HG03066 (cell line): Measurements from ENCODE around the gene EIF2AK3.

Experiments
- ATAC-seq: cut with Tn5 transposase; IDR thresholded peaks from one replicate; pipeline ENCODE4 v1.9.1; 2021; ENCODE audit warnings: low read depth; ENCODE audit not compliant: unreplicated experiment

EIF2AK3 gene

DNA sequence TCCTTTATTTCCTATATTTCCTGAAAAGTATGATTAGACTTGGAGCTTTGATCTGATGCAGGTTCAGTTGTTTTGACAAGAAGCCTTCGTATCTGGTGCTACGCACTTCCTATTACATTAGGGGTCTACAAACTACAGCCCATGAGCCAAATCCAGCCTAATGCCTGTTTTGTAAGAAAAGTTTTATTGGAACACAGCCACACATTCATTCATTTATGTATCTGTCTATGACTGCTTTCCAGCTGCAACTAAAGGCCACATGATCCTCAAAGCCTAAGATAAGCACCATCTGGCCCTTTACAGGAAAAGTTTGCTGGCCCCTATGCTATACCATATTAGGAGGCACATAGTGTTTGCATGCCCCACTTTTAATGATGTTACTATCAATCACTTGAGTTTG, 26.0 kb downstream of the EIF2AK3 start:
- no peak for ATAC-seq

DNA sequence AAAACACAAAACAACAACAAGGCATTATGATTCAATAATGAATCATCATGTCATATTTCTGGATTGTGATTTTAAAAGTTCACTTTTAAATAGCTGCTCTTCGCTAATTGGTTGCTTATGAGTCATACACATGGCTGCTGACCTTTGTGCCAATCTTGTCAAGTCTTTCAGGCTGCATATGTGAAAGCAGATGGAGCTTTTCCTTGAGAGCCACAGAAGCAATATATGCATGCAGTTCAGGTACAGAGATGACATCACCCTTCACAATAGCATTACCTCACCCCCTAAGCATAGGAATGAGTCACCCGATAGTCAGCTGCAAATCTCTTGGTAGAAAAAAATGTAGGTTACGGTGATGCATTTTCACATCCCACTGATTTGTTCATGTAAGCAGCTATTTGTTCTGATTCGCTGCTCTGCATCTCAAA, 27.2 kb downstream of the EIF2AK3 start:
- ATAC-seq, result peak; percentile 99

GRCh38 chr2:88599527-88599926, 27.7 kb downstream of the EIF2AK3 start:
- no peak for ATAC-seq

DNA sequence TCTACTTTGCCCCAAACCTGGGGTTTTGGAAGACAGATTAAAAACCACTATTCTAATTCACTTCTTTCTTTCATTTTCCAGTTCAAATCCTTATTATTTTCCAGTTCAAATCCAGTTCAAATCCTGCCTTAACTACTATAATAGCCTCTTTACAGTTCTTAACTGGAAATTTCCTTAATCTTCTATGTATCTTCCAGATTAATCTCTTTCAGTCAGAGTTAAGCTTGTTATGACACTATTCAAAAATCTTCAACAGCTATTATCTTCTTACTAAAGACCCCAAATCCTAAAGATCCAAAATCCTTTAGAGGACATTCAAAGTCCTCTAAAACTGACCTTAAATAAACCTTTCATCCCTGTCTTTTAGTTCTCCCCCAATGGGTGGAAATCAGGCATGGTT, 30.1 kb downstream of the EIF2AK3 start:
- ATAC-seq, result no peak

DNA sequence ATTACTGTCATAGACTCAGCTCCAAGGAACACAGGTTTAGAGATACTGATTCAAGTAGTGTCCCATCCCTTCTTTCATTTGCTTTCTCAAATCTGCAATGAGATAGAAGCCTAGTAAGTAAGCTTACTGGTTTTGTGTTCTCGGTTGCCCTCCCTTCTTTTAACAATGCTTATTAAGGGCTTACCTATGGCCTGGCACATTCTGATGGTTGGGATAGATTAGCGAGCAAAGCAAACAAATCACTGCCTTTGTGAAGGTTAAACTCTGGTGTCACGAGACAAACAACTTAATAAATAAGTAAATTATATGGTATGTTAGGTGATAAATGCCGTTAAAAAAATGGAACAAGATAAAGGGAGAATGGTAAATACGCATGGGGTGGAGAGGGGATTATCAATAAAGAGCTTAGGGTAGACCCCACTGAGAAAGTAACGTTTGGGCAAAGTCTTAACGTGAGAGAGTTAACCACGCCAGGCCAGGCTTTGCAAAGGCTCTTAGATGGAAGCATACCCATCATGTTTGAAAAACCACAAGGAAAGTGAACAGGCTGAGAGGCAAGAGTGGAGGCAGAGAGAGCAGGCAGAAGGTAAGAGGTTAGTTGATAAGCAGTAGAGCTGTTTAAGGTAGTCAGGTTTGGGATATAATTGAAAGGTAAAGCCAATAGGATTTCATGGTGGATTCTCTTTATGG, 31.0 kb downstream of the EIF2AK3 start:
- no peak for ATAC-seq

DNA sequence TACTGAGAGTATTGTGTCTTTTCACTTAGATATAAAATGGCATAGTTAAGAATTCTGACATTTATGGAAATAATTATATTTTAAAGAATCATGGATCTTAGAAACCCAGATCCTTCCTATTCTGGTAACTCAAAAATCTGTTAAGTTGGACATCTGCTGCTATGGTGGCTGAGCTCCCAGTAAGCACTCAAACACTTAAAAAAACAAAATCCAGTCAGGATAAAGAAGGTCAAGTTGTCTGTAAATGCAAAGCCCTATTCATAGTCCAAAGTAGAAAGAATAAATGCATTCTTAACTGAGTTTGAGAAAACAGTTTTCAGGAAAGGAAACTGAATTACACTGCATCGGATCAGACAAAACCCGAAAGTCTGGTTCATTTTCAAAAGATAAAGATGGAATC, 35.6 kb downstream of the EIF2AK3 start:
- ATAC-seq, result no peak

- ATAC-seq, result peak; percentile 79
Measured at GRCh38 chr2:88590998-88591613, 36.2 kb downstream of the EIF2AK3 start.

DNA sequence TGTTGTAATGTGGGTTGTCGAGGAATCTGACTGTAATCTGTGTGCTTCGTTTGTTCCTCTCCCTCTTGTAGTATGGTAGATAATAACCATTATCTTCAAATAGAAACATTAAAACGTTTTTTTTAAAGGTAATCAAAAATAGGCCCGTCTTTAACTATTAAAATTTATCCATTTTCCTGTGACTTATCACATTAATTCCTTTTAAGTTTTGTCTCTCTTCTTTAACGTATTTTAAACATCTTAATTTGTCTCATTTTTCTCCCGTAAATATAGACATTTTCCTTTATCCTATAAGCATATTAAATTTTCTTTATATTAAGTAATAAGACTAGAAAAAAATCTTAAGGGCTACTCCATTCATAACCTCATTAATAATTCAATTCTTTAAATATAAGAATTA, 41.3 kb downstream of the EIF2AK3 start:
- no peak for ATAC-seq

- ATAC-seq, result no peak
Measured at GRCh38 chr2:88582030-88582429, 45.2 kb downstream of the EIF2AK3 start.

DNA sequence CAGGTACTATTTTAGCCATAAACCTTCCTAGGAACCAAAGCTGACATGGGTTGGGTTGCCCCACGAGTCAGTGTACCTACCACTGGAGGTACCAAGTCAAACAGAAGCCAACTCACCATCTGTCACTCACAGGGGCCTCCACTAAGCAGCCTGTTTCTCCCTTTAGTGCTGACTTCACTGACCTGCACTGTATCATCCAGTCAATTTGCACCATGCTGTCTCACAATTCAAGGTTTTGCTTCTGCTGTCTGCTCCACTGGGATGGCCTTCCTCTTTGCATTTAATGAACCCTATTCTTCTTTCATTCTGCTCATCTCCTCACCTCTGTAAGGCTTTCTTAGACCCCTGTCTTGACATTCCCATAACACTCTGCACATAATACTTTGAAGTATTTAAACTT, 47.2 kb downstream of the EIF2AK3 start:
- ATAC-seq, result no peak

DNA sequence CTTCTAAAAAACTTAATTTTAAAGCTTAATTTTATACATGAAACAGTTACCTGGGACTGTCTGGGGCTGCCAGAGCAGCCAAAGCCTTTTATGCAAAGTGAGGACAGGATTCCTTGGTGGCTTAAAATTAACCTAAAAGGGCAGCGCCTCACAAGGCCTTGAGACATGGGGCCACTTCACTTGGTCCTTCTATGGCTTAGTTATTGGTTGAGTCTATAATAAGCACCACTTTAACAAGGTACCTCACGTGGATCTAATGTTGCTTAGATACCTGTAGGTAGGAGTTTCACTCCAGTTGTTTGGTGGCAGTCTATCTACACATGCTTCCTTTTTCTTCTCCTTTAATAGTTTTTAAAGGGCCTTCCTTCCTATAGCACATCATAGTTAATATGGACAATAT, 51.6 kb downstream of the EIF2AK3 start:
- ATAC-seq, result no peak

DNA sequence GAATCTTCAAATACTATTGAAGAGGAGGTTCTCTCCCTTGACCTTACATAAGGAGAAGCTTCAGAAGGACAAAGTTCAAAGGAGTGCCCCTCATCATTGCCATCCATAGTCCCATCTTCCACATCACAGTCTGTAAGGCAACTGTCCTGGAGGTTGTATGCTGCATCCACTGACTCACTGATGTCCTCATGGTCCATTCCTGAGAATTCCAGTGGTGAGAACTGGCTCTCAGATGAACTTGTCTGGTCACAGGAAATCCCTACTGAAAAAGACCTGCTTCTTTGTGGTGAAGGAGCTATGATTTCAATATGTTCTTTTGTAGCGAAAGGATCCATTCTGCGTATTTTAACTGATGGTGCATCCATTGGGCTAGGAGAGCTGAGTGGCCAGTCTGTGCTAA, 52.2 kb downstream of the EIF2AK3 start:
- no peak for ATAC-seq

- no peak for ATAC-seq
Measured at GRCh38 chr2:88574445-88574844, 52.8 kb downstream of the EIF2AK3 start.

DNA sequence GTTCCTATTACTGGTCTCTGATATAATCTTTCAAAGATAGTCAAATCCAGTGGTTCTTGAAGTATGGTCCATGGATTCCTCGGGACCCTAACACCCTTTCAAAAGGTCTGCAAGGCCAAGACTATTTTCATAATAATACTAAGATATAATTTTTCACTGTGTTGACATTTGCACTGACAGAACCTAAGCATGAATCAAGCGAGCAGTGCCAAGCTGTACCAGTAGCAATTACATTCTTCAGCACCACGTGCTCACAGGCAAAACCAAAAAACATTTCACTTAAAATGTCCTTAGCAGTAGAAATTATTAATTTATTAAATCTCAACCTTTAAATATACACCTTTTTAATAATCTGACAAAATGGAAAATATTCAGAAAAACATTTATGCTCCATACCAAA, 59.1 kb downstream of the EIF2AK3 start:
- no peak for ATAC-seq

DNA sequence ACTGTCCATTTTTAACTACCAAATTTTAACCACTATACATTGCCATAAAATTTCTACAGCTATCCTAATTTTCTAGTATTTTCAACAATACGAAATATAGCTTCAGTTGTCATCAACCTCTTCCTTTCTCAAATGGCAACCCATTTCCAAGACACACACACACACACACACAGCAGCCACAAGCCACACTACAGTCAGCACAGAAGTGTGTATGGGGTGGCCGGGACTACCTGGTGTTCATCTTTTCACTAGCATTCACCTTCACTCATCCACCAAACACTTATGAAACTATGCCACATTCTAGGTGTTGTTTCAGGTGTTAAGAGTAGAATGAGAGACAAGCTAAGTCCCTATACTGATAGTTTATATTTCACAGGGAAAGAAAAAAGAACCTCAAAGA, 62.9 kb downstream of the EIF2AK3 start:
- no peak for ATAC-seq

DNA sequence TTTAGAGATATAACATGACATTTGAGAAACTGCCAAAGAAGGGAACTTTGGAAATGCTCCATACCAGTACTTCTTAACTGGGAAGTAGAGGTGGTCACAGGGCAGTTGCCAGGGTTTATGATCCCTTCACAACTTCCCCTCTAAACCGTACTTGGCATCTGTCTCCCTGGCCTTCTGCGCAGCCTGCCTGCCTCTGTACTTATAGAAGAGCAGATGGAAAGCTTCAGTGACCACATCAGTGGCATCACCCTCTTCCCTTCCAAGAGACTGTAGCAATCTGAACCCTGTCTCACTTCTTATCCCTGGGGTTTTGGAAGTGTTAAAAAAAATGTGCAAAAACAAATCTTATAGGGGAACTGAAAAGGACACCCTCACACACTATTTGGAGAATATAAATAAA, 64.1 kb downstream of the EIF2AK3 start:
- no peak for ATAC-seq

- peak; percentile 59 for ATAC-seq
Measured at GRCh38 chr2:88561646-88562388, 65.4 kb downstream of the EIF2AK3 start.

GRCh38 chr2:88560619-88561307, 66.5 kb downstream of the EIF2AK3 start:
- ATAC-seq, result no peak

- ATAC-seq, result no peak
Measured at GRCh38 chr2:88557290-88557689, 70.0 kb downstream of the EIF2AK3 start.

GRCh38 chr2:88556026-88556425, 71.2 kb downstream of the EIF2AK3 start:
- no peak for ATAC-seq

DNA sequence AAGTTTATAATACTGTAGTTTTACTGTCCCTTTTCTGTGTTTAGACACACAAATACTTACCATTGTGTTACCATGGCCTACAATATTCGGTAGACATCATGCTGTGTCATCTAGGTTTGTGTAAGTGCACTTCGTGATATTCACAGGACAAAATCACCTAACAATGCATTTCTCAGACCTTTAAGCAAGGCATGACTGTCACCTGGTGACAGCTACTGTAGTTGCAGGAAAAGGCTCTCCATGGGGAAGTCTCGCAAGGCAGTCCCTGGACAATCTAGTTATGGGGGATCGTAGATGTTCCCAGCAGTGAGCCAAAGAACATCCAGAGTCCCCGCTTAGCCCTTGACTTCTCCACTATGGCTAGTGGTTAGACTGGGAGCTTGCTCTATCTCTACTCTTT, 73.1 kb downstream of the EIF2AK3 start:
- no peak for ATAC-seq
